GM18505 (cell line): ENCODE measurements around the gene CEP85.

Experiments used
- ATAC-seq: cut with Tn5 transposase; IDR thresholded peaks from one replicate; pipeline ENCODE4 v1.9.1; 2021; ENCODE audit not compliant: unreplicated experiment
- POLR2A ChIP-seq: IDR thresholded peaks from 4 replicates; pipeline ENCODE4 v1.6.1; 2011; ENCODE audit warnings: borderline replicate concordance; ENCODE audit not compliant: insufficient read depth, insufficient read length; ENCODE audit errors: extremely low read depth

Gene CEP85

GRCh38 chr1:26239936-26240335 lies 5.9 kb downstream of the CEP85 start:
- no peak for ATAC-seq
- TF ChIP-seq POLR2A = no peak

GRCh38 chr1:26252718-26253117 lies 18.7 kb downstream of the CEP85 start:
- ATAC-seq = no peak
- no peak for TF ChIP-seq POLR2A

- no peak for TF ChIP-seq POLR2A
Observed at GRCh38 chr1:26254404-26254803, 20.4 kb downstream of the CEP85 start.

GRCh38 chr1:26257222-26257621 lies 23.2 kb downstream of the CEP85 start:
- TF ChIP-seq POLR2A = no peak
- ATAC-seq = no peak

More at GRCh38 chr1:26254404-26254803, 20.4 kb downstream of the CEP85 start:
- ATAC-seq = no peak

GRCh38 chr1:26259005-26259404 lies 25.0 kb downstream of the CEP85 start:
- no peak for ATAC-seq
- TF ChIP-seq POLR2A = no peak

- no peak for ATAC-seq
- no peak for TF ChIP-seq POLR2A
Observed at GRCh38 chr1:26259578-26259977, 25.6 kb downstream of the CEP85 start.

- no peak for TF ChIP-seq POLR2A
- ATAC-seq = no peak
Observed at GRCh38 chr1:26263212-26263611, 29.2 kb downstream of the CEP85 start.

- TF ChIP-seq POLR2A = no peak
- ATAC-seq = no peak
Observed at GRCh38 chr1:26265405-26265804, 31.4 kb downstream of the CEP85 start.

- no peak for ATAC-seq
- TF ChIP-seq POLR2A = no peak
Observed at GRCh38 chr1:26268290-26269197, 34.5 kb downstream of the CEP85 start.

- no peak for ATAC-seq
- no peak for TF ChIP-seq POLR2A
Observed at GRCh38 chr1:26269198-26269550, 35.2 kb downstream of the CEP85 start.

- no peak for ATAC-seq
- no peak for TF ChIP-seq POLR2A
Observed at GRCh38 chr1:26274801-26275425, 40.9 kb downstream of the CEP85 start.

- TF ChIP-seq POLR2A = no peak
- no peak for ATAC-seq
Observed at GRCh38 chr1:26275580-26276431, 41.8 kb downstream of the CEP85 start.

- no peak for ATAC-seq
- no peak for TF ChIP-seq POLR2A
Observed at GRCh38 chr1:26276432-26276838, 42.4 kb downstream of the CEP85 start.

GRCh38 chr1:26277261-26277661 lies 43.3 kb downstream of the CEP85 start:
- TF ChIP-seq POLR2A = no peak
- no peak for ATAC-seq

GRCh38 chr1:26277719-26278118 lies 43.7 kb downstream of the CEP85 start:
- ATAC-seq = no peak
- TF ChIP-seq POLR2A = no peak
